Kidney epithelial cell (primary cell): ENCODE data around the gene C1QTNF8. TPM values are rescaled to one million over a fixed set of nuclear protein-coding genes. Genes with fewer than 3 reads are reported as not detected.

Experiments
- DNase-seq: peaks from one replicate; pipeline ENCODE4 v3.0.0-alpha.2; 2010; ENCODE audit warnings: low read depth
- H3K27me3 ChIP-seq: 2 replicates; pipeline ENCODE4 v1.6.0; 2011; ENCODE audit warnings: low read length; ENCODE audit not compliant: control insufficient read depth, insufficient read depth
- H3K36me3 ChIP-seq: 2 replicates; pipeline ENCODE4 v1.5.1; 2011; ENCODE audit warnings: low read length; ENCODE audit not compliant: control insufficient read depth, insufficient read depth
- H3K4me3 ChIP-seq: 2 replicates; pipeline ENCODE4 v1.5.1; 2011; ENCODE audit warnings: low read depth, mild to moderate bottlenecking, control low read depth, low read length
- total RNA-seq: library from RNA; depleted of rRNA; stranded (reverse); fragments of >200 nt; gene quantifications from 2 replicates; pipeline ENCODE4 v1.2.3, GENCODE V29; 2015
- TF ChIP-seq, protein P1 (sequence below): IDR thresholded peaks from 2 replicates; pipeline ENCODE4 v1.5.1; 2011; ENCODE audit warnings: mild to moderate bottlenecking, moderate library complexity, low read length, control low read depth, inconsistent platforms; ENCODE audit not compliant: insufficient read depth, poor library complexity, severe bottlenecking

C1QTNF8 gene
- total RNA-seq, 1 donor from 2014 or later: not detected

DNA sequence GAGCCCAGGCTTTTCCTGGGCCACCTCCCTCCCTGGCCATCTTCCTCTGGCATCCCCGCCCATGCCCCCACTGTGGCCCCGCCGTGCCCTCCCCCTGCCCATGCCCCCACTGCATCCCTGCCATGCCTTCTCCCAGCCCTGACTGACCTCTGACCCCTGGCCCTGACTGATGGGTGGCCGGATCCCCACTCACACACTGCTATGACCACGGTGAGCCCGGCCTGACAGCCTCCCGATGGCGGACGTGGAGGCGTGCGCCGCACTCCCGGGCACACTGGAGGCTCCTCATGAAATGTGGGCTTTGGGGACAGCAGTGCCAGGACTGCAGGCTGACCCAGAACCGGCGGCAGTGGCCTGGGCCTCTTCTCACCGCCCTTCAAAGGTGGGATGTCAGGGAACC is 10.6 kb upstream of the C1QTNF8 start:
- Histone ChIP-seq H3K4me3 (no peak overlapping the region), H3K36me3 (no peaks in the 10 kb centered on the region), H3K27me3 (peaks cover 76% of the 10 kb centered on the region)
- no peak for DNase-seq
- TF ChIP-seq, protein P1, sequence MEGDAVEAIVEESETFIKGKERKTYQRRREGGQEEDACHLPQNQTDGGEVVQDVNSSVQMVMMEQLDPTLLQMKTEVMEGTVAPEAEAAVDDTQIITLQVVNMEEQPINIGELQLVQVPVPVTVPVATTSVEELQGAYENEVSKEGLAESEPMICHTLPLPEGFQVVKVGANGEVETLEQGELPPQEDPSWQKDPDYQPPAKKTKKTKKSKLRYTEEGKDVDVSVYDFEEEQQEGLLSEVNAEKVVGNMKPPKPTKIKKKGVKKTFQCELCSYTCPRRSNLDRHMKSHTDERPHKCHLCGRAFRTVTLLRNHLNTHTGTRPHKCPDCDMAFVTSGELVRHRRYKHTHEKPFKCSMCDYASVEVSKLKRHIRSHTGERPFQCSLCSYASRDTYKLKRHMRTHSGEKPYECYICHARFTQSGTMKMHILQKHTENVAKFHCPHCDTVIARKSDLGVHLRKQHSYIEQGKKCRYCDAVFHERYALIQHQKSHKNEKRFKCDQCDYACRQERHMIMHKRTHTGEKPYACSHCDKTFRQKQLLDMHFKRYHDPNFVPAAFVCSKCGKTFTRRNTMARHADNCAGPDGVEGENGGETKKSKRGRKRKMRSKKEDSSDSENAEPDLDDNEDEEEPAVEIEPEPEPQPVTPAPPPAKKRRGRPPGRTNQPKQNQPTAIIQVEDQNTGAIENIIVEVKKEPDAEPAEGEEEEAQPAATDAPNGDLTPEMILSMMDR: no peak

DNA sequence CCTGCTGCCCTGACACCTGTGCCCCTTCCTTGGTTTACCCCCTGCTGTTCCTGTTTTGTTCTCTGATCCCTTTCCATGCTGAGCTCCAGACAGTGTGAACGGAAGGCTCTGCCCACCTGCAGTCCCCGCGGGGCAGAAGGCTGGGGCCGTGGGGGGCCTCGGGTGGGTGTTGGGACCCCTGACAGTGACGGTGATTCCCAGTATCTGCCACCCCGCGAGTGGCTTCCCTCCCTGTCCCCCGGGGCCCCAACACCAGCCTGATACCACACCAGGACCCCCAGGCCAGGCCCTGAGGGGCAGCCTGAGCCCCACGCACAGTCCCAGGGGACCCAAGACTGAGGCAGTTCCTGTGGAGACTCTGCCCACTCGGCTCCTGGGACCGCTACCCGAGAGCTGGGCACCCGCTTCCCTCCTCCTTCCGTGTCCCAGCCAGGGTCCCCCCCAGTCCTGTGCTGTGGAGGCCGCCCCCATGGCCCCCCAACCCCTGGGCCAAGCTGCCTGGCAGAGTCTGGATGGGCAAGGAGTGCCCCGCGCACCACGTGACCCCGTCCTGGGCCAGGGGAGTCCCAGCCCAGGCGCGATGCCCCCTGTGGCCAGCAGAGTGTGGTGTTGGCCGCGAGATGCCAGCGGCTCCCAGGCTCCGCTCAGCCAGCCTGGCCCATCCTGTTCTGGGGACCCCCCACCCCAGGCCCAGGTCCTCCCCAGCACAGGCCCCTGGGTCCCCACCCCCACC is 10.0 kb upstream of the C1QTNF8 start:
- H3K36me3 ChIP-seq: no peaks in the 10 kb centered on the region
- H3K4me3 ChIP-seq: no peak overlapping the region
- H3K27me3 ChIP-seq: peaks cover 82% of the 10 kb centered on the region
- DNase-seq: no peak
- TF ChIP-seq, protein P1: peak; percentile 92

DNA sequence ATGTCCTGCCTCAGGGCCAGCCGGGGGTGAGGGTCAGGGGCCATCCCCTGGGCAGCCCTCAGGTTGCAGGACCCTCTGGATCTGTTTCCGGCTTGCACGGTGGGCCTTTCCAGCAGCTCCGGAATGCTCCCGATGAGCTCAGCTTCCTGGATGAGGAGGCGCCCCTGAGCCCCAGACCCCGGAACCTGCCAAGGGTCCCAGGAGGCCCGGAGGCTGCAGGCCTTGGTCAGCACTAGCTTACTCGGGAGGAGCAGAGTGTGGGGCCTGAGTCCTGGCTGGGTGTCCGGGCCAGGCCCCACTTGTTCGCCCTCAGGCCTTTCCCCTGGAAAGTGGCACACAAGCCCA is 7.6 kb upstream of the C1QTNF8 start:
- TF ChIP-seq, protein P1: no peak
- Histone ChIP-seq H3K36me3 (no peaks in the 10 kb centered on the region), H3K27me3 (peaks cover 73% of the 10 kb centered on the region), H3K4me3 (no peak overlapping the region)
- no peak for DNase-seq

DNA sequence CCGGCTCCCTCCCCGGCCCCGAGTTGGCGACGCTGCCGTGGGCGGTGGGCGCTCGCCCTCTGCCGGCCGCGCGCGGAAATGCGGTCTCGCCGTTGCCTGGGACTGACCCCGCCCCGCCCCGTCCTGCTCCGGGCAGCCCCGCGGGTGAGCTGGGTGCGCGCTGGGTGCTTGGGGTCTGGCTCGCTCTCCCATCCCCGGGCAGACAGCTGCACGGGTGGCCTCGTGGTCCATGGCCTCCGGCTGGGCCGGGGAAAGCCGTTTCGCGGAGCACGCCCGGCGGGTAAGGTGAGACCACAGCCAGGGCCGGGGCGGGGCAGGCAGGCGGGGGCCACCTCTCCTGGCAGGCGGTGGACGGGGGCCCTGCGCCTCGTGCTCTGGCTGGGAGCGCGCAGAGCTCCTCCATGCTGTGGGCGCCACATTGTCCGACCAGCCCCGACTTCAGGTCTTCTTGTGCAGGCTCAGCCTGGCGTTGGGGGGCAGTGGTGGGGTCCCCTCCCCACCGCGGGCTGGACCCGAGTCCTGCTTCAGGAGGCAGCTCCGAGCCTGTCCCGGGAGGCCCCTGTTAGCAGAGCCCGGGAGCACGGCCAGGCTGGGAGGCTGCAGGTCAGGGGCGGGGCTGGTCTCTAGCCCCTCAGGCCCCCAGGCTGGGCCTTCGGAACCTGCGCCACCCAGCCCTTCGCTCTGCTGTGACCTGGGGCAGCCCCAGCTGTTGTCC is 7.0 kb upstream of the C1QTNF8 start:
- TF ChIP-seq, protein P1: peak; percentile 13
- no peak overlapping the region for H3K4me3 ChIP-seq
- DNase-seq: no peak
- no peaks in the 10 kb centered on the region for H3K36me3 ChIP-seq
- H3K27me3 ChIP-seq: peaks cover 73% of the 10 kb centered on the region

DNA sequence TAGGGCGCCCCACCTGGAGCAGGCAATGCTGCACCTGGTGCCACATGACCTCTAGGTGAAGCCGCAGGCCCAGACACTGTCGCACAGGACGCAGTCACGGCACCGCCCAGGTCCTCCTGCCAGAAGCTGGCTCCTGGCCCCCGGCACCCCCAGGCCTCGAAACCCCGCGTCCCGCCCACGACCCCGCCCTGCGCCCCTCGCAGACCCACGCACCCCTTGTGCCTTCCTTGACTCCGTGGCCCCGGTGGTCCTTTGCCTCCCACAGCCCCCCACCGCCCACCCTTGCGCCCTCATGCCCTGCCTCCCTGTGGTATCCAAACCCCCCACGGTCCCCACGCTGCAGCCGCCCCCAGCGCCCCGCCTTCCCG is 6.3 kb upstream of the C1QTNF8 start:
- TF ChIP-seq, protein P1: no peak
- no peak overlapping the region for H3K4me3 ChIP-seq
- DNase-seq: no peak
- peaks cover 67% of the 10 kb centered on the region for H3K27me3 ChIP-seq
- no peaks in the 10 kb centered on the region for H3K36me3 ChIP-seq
